H9 (cell line): ENCODE data around the gene SP3. TPM values are rescaled to one million over a fixed set of nuclear protein-coding genes. Genes with fewer than 3 reads are reported as not detected.

ENCODE experiments used
- DNase-seq: peaks from one replicate; pipeline ENCODE4 v3.0.0-alpha.2; 2017
- H2AFZ ChIP-seq: one replicate; pipeline ENCODE4 v1.6.1; 2013; ENCODE audit warnings: mild to moderate bottlenecking, low read length, control low read depth, moderate library complexity
- H2AK5ac ChIP-seq: 2 replicates; pipeline ENCODE4 v1.6.1; 2013; ENCODE audit warnings: low read length, control low read depth, mixed read lengths; ENCODE audit not compliant: insufficient read length
- H2BK120ac ChIP-seq: one replicate; pipeline ENCODE4 v1.6.1; 2013; ENCODE audit warnings: low read depth, mild to moderate bottlenecking, low read length, control low read depth, inconsistent platforms; ENCODE audit not compliant: poor library complexity, severe bottlenecking
- H2BK12ac ChIP-seq: 2 replicates; pipeline ENCODE4 v1.6.1; 2013; ENCODE audit warnings: low read length, control low read depth, mixed read lengths, low read depth; ENCODE audit not compliant: insufficient read length
- H2BK15ac ChIP-seq: 2 replicates; pipeline ENCODE4 v1.6.1; 2013; ENCODE audit warnings: low read depth, low read length, control low read depth
- H2BK20ac ChIP-seq: one replicate; pipeline ENCODE4 v1.6.1; 2013; ENCODE audit warnings: low read depth, mild to moderate bottlenecking, low read length, control low read depth, inconsistent platforms; ENCODE audit not compliant: poor library complexity, severe bottlenecking
- H2BK5ac ChIP-seq: 2 replicates; pipeline ENCODE4 v1.6.1; 2013; ENCODE audit warnings: low read length, control low read depth, mixed read lengths; ENCODE audit not compliant: insufficient read length
- H3K14ac ChIP-seq: 2 replicates; pipeline ENCODE4 v1.6.1; 2013; ENCODE audit warnings: low read length, control low read depth; ENCODE audit not compliant: insufficient read depth
- H3K18ac ChIP-seq: 2 replicates; pipeline ENCODE4 v1.6.1; 2013; ENCODE audit warnings: low read depth, mild to moderate bottlenecking, mixed read lengths, low read length, control low read depth; ENCODE audit not compliant: insufficient read length
- H3K23ac ChIP-seq: 2 replicates; pipeline ENCODE4 v1.6.1; 2013; ENCODE audit warnings: low read length, control low read depth, mixed read lengths, low read depth; ENCODE audit not compliant: insufficient read length
- H3K23me2 ChIP-seq: 2 replicates; pipeline ENCODE4 v1.6.1; 2013; ENCODE audit warnings: low read depth, mild to moderate bottlenecking, mixed read lengths, low read length, control low read depth; ENCODE audit not compliant: insufficient read length, poor library complexity, severe bottlenecking
- H3K27ac ChIP-seq: 2 replicates; pipeline ENCODE4 v1.5.1; 2013; ENCODE audit warnings: low read length, control low read depth, mixed read lengths, low read depth; ENCODE audit not compliant: insufficient read length
- H3K27me3 ChIP-seq: 2 replicates; pipeline ENCODE4 v1.6.1; 2013; ENCODE audit warnings: low read length, control low read depth, inconsistent platforms; ENCODE audit not compliant: insufficient read depth
- H3K4ac ChIP-seq: 2 replicates; pipeline ENCODE4 v1.6.1; 2013; ENCODE audit warnings: low read depth, mild to moderate bottlenecking, control low read depth, inconsistent platforms, low read length, moderate library complexity
- H3K4me1 ChIP-seq: 2 replicates; pipeline ENCODE4 v1.6.1; 2013; ENCODE audit warnings: low read length, control low read depth, inconsistent platforms; ENCODE audit not compliant: insufficient read depth
- H3K4me2 ChIP-seq: 2 replicates; pipeline ENCODE4 v1.6.1; 2013; ENCODE audit warnings: low read length, control low read depth, mixed read lengths; ENCODE audit not compliant: insufficient read length, insufficient read depth
- H3K56ac ChIP-seq: 2 replicates; pipeline ENCODE4 v1.6.1; 2013; ENCODE audit warnings: low read depth, mild to moderate bottlenecking, mixed read lengths, low read length, control low read depth; ENCODE audit not compliant: insufficient read length
- H3K79me1 ChIP-seq: 2 replicates; pipeline ENCODE4 v1.6.1; 2013; ENCODE audit warnings: low read depth, mild to moderate bottlenecking, moderate library complexity, low read length, control low read depth, inconsistent platforms; ENCODE audit not compliant: insufficient read depth, poor library complexity, severe bottlenecking
- H3K79me2 ChIP-seq: 2 replicates; pipeline ENCODE4 v1.6.1; 2013; ENCODE audit warnings: low read length, control low read depth, inconsistent platforms; ENCODE audit not compliant: insufficient read depth
- H3K9ac ChIP-seq: 2 replicates; pipeline ENCODE4 v1.6.1; 2013; ENCODE audit warnings: low read length, control low read depth, mixed read lengths; ENCODE audit not compliant: insufficient read length; ENCODE audit errors: extremely low read depth
- H3K9me3 ChIP-seq: one replicate; pipeline ENCODE4 v1.6.1; 2013; ENCODE audit warnings: low read depth, low read length, inconsistent platforms; ENCODE audit not compliant: control insufficient read depth
- H3T11ph ChIP-seq: one replicate; pipeline ENCODE4 v1.6.1; 2013; ENCODE audit warnings: mild to moderate bottlenecking, low read length, control low read depth, inconsistent platforms
- H4K20me1 ChIP-seq: one replicate; pipeline ENCODE4 v1.6.1; 2013; ENCODE audit not compliant: control insufficient read depth, insufficient read length, insufficient read depth
- H4K5ac ChIP-seq: 2 replicates; pipeline ENCODE4 v1.6.1; 2013; ENCODE audit warnings: low read depth, mild to moderate bottlenecking, mixed read lengths, low read length, control low read depth; ENCODE audit not compliant: insufficient read length
- H4K8ac ChIP-seq: replicated peaks from 2 replicates; pipeline ENCODE4 v1.6.1; 2013; ENCODE audit warnings: low read length, control low read depth, mixed read lengths, low read depth; ENCODE audit not compliant: insufficient read length
- H4K91ac ChIP-seq: 2 replicates; pipeline ENCODE4 v1.6.1; 2013; ENCODE audit warnings: low read depth, mild to moderate bottlenecking, moderate library complexity, mixed read lengths, low read length, control low read depth; ENCODE audit not compliant: insufficient read length
- H3K27ac Mint-ChIP-seq, 3 experiments: 2 replicates in 2 of 3; 3 replicates in 1 of 3; pipeline ENCODE4 v1.8.0; 2020 to 2021; ENCODE audit warnings: mixed read lengths in 3 of 3, mild to moderate bottlenecking in 1 of 3, moderate library complexity in 1 of 3
- H3K27me3 Mint-ChIP-seq: 2 replicates; pipeline ENCODE4 v1.8.0; 2021; ENCODE audit warnings: low read depth, mild to moderate bottlenecking, moderate library complexity, mixed read lengths
- H3K36me3 Mint-ChIP-seq, 3 experiments: 2 replicates in 2 of 3; 3 replicates in 1 of 3; pipeline ENCODE4 v1.8.0; 2020 to 2021; ENCODE audit warnings: low read depth in 3 of 3, mixed read lengths in 3 of 3; ENCODE audit not compliant: insufficient read depth in 1 of 3
- H3K4me1 Mint-ChIP-seq, 2 experiments: 2 replicates each; pipeline ENCODE4 v1.8.0; 2020; ENCODE audit warnings: mixed read lengths in 2 of 2
- H3K4me3 Mint-ChIP-seq, 2 experiments: 2 replicates in 1 of 2; 3 replicates in 1 of 2; pipeline ENCODE4 v1.8.0; 2020 to 2021; ENCODE audit warnings: mild to moderate bottlenecking in 2 of 2, mixed read lengths in 2 of 2, moderate library complexity in 1 of 2
- H3K9me3 Mint-ChIP-seq, 2 experiments: 2 replicates in 1 of 2; 3 replicates in 1 of 2; pipeline ENCODE4 v1.8.0; 2020; ENCODE audit warnings: mild to moderate bottlenecking in 2 of 2, mixed read lengths in 2 of 2, moderate library complexity in 1 of 2
- WGBS: extraction: QIAGEN DNeasy Blood & Tissue Kit; methylation state at CpG from one replicate; pipeline ENCODE4 v1.1.7; 2013; ENCODE audit warnings: missing lambda C conversion rate, low lambda C conversion rate, mixed read lengths; ENCODE audit not compliant: insufficient read length; ENCODE audit errors: extremely low coverage; 5-methylcytosine and 5-hydroxymethylcytosine counted together
- total RNA-seq: library from RNA; stranded (reverse); gene quantifications from 2 replicates; pipeline ENCODE4 v1.2.1, GENCODE V29; 2021
- TF ChIP-seq, protein P1 (sequence below): fragments of 200-600 bp; sonication (generic); conservative IDR thresholded peaks from 3 replicates; pipeline ENCODE4 v1.8.0; 2021; ENCODE audit warnings: antibody characterized with exemption, mild to moderate bottlenecking

SP3 gene
- total RNA-seq, 1 experiment from 2014 or later, result 86.3 TPM

DNA sequence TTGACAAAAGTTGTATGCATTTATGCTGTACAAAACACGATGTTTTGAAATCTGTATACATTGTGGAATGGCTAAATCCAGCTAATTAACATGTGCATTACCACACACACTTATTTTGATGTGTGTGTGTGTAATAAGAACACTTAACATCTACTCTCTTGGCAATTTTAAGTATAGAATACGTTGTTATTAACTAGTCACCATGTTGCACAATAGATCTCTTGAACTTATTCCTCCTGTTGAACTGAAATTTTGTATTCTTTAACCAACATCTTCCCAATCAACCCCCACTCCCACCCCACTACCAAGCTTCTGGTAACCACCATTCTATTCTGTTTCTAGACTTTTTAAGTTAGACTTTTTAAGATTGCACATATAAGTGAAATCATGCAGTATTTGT lies 16.3 kb upstream of the SP3 start:
- no peak overlapping the region for H2BK20ac ChIP-seq
- no peak overlapping the region for H2BK120ac ChIP-seq
- H3K18ac ChIP-seq, result no peak overlapping the region
- no peak overlapping the region for H3K23ac ChIP-seq
- H3K14ac ChIP-seq, result no peak overlapping the region
- no peaks in the 10 kb centered on the region for H3K9me3 ChIP-seq
- H3K4me3 Mint-ChIP-seq, result no peak overlapping the region; a peak in 1 of 5 replicates
- H4K20me1 ChIP-seq, result no peaks in the 10 kb centered on the region
- no peaks in the 10 kb centered on the region for H3K36me3 Mint-ChIP-seq
- H3K4me2 ChIP-seq, result no peak overlapping the region
- no peak overlapping the region for H4K8ac ChIP-seq
- no peak overlapping the region for H3K27ac ChIP-seq
- no CpG with 5 or more reads among the region's 2 CpGs for WGBS
- H3K9me3 Mint-ChIP-seq, result no peaks in the 10 kb centered on the region
- H3K27me3 Mint-ChIP-seq, result peaks cover 1% of the 10 kb centered on the region; the same call in 1 of the 2 replicates
- no peaks in the 10 kb centered on the region for H3K23me2 ChIP-seq
- H2AK5ac ChIP-seq, result no peak overlapping the region
- no peak overlapping the region for H3T11ph ChIP-seq
- no peak overlapping the region for H2AFZ ChIP-seq
- no peak overlapping the region for H4K5ac ChIP-seq
- TF ChIP-seq, protein P1, sequence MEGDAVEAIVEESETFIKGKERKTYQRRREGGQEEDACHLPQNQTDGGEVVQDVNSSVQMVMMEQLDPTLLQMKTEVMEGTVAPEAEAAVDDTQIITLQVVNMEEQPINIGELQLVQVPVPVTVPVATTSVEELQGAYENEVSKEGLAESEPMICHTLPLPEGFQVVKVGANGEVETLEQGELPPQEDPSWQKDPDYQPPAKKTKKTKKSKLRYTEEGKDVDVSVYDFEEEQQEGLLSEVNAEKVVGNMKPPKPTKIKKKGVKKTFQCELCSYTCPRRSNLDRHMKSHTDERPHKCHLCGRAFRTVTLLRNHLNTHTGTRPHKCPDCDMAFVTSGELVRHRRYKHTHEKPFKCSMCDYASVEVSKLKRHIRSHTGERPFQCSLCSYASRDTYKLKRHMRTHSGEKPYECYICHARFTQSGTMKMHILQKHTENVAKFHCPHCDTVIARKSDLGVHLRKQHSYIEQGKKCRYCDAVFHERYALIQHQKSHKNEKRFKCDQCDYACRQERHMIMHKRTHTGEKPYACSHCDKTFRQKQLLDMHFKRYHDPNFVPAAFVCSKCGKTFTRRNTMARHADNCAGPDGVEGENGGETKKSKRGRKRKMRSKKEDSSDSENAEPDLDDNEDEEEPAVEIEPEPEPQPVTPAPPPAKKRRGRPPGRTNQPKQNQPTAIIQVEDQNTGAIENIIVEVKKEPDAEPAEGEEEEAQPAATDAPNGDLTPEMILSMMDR, result no peak
- peaks cover 4% of the 10 kb centered on the region; the same call in 1 of the 2 replicates for H3K4me1 ChIP-seq
- no peak overlapping the region for H3K56ac ChIP-seq
- H4K91ac ChIP-seq, result no peak overlapping the region
- no peak overlapping the region for H2BK12ac ChIP-seq
- no peaks in the 10 kb centered on the region for H3K79me1 ChIP-seq
- H3K4ac ChIP-seq, result no peak overlapping the region
- H2BK15ac ChIP-seq, result no peak overlapping the region
- no peaks in the 10 kb centered on the region for H3K27me3 ChIP-seq
- peaks cover 11 to 16% of the 10 kb centered on the region in 2 experiments for H3K4me1 Mint-ChIP-seq
- H2BK5ac ChIP-seq, result no peak overlapping the region
- H3K9ac ChIP-seq, result no peak overlapping the region
- no peak for DNase-seq
- no peaks in the 10 kb centered on the region for H3K79me2 ChIP-seq
- no peak overlapping the region for H3K27ac Mint-ChIP-seq
